ENCODE results near the gene TMEM43.

The TMEM43 gene

DNA sequence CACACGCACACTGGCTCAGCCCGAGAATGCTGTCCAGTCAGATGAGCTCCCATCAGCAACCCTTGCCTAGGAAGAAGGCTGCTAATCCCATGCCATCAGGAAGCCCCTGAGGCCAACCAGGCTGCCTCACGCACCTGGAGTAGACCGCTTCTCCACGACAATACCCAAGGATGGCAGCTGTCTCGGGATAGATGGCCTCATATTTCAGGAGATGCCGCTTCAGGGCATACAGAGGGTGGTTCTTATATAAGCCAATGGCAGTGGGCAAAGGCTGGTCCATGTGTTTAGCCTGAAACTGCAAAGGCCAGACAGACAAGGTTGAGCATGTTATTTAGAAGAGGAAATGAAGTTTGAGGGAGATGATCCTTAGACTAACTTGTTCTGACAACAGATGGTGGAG lies 31.3 kb downstream of the TMEM43 start:
- Histone ChIP-seq H3K4me3 (ENCODE audit: low read length) (no peak overlapping the region), H3K36me3 (ENCODE audit: control insufficient read depth, low read length) (peaks cover 84% of the 10 kb centered on the region), H3K27me3 (ENCODE audit: control insufficient read depth, low read length) (no peaks in the 10 kb centered on the region), H3K79me2 (ENCODE audit: control insufficient read depth, low read length) (0 out of 2 replicates have a peak, but pooled peaks cover 2% of the 10 kb centered on the region), H3K4me2 (ENCODE audit: low read length) (no peak overlapping the region), H3K27ac (ENCODE audit: low read depth, low read length) (no peak overlapping the region), H3F3A (ENCODE audit: control insufficient read depth, insufficient read depth) (no peaks in the 10 kb centered on the region), H4K20me1 (ENCODE audit: control insufficient read depth, insufficient read depth, low read depth, low read length) (no peaks in the 10 kb centered on the region), H3K9me3 (ENCODE audit: control insufficient read depth, insufficient read depth, low read length) (no peaks in the 10 kb centered on the region), H3K9me2 (replicated peaks; ENCODE audit: control insufficient read depth, low read length) (no peaks in the 10 kb centered on the region), H3K4me1 (ENCODE audit: control insufficient read depth, low read length) (no peaks in the 10 kb centered on the region)
- no peak for TF ChIP-seq EZH2phosphoT487 (IDR thresholded peaks at IDR 0.05; ENCODE audit: borderline replicate concordance, low read length)
- TF ChIP-seq, protein P1, sequence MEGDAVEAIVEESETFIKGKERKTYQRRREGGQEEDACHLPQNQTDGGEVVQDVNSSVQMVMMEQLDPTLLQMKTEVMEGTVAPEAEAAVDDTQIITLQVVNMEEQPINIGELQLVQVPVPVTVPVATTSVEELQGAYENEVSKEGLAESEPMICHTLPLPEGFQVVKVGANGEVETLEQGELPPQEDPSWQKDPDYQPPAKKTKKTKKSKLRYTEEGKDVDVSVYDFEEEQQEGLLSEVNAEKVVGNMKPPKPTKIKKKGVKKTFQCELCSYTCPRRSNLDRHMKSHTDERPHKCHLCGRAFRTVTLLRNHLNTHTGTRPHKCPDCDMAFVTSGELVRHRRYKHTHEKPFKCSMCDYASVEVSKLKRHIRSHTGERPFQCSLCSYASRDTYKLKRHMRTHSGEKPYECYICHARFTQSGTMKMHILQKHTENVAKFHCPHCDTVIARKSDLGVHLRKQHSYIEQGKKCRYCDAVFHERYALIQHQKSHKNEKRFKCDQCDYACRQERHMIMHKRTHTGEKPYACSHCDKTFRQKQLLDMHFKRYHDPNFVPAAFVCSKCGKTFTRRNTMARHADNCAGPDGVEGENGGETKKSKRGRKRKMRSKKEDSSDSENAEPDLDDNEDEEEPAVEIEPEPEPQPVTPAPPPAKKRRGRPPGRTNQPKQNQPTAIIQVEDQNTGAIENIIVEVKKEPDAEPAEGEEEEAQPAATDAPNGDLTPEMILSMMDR (IDR thresholded peaks at IDR 0.05; ENCODE audit: low read depth, low read length, poor library complexity, severe bottlenecking): no peak

DNA sequence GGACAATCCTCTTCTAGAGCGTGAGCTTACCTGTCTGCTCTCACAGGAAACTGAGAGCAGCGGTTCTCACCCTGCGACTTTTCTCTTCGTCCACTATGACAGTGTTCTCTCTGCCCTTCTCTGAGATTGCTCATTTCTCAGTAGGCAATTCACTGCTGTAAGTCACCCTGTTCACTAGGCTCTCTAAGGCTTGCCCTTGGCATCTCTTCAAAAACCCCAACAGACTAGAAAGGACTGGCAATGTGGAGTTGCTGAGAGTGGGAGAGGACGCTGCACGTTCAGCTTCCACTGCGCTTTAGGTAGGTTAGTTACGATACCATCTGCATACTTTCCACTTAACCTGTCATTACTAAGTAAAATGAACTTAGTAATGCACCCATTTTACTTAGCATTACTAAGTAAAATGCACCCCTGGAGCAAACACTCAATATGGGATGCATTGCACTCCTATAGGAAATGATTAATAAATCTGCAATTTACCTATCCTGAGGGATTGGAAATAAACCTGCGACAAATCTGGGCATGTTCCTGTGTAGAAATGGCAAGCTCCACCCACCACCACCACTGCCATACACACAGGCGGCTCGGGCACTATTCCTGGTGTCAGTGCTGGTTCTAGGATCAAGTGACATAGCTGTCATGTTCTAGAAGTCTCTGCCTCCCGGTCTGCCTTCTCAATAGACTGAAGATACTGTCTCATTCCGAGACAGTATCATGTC lies 32.1 kb downstream of the TMEM43 start:
- Histone ChIP-seq H3K4me2 (ENCODE audit: low read length) (no peak overlapping the region), H3F3A (ENCODE audit: control insufficient read depth, insufficient read depth) (no peaks in the 10 kb centered on the region), H3K79me2 (ENCODE audit: control insufficient read depth, low read length) (0 out of 2 replicates have a peak, but pooled peaks cover 2% of the 10 kb centered on the region), H3K27me3 (ENCODE audit: control insufficient read depth, low read length) (no peaks in the 10 kb centered on the region), H3K9me2 (replicated peaks; ENCODE audit: control insufficient read depth, low read length) (no peaks in the 10 kb centered on the region), H3K4me3 (ENCODE audit: low read length) (no peak overlapping the region), H4K20me1 (ENCODE audit: control insufficient read depth, insufficient read depth, low read depth, low read length) (no peaks in the 10 kb centered on the region), H3K27ac (ENCODE audit: low read depth, low read length) (no peak overlapping the region), H3K36me3 (ENCODE audit: control insufficient read depth, low read length) (peaks cover 85% of the 10 kb centered on the region), H3K9me3 (ENCODE audit: control insufficient read depth, insufficient read depth, low read length) (peaks cover 5% of the 10 kb centered on the region), H3K4me1 (ENCODE audit: control insufficient read depth, low read length) (no peaks in the 10 kb centered on the region)
- no peak for TF ChIP-seq EZH2phosphoT487 (IDR thresholded peaks at IDR 0.05; ENCODE audit: borderline replicate concordance, low read length)
- TF ChIP-seq, protein P1 (IDR thresholded peaks at IDR 0.05; ENCODE audit: low read depth, low read length, poor library complexity, severe bottlenecking): no peak

DNA sequence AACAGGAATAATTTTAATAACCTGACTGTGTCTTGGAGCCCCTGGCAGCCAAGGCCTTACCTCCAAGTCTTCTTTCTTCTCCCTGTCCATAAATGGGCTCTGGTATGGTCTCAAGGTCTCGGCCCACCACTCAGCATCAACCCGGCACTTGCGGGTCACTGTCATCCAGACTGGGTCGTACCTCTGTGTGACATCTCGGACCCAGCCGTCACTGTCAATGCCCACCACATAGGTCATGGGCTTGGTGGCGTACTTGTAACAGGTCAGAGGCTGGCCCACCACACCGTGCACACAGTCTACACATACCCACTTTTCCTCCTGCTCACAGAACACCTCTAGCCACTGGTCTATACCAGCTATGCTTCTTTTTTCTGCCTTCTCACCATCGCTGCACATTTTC lies 33.1 kb downstream of the TMEM43 start:
- peaks cover 4% of the 10 kb centered on the region; the same call in 1 of the 2 replicates for H3K79me2 ChIP-seq (ENCODE audit: control insufficient read depth, low read length)
- peaks cover 87% of the 10 kb centered on the region for H3K36me3 ChIP-seq (ENCODE audit: control insufficient read depth, low read length)
- no peak for TF ChIP-seq EZH2phosphoT487 (IDR thresholded peaks at IDR 0.05; ENCODE audit: borderline replicate concordance, low read length)
- TF ChIP-seq, protein P1 (IDR thresholded peaks at IDR 0.05; ENCODE audit: low read depth, low read length, poor library complexity, severe bottlenecking): no peak

More for the DNA sequence above, 33.1 kb downstream of the TMEM43 start:
- H4K20me1 ChIP-seq (ENCODE audit: control insufficient read depth, insufficient read depth, low read depth, low read length): no peaks in the 10 kb centered on the region
- H3K27ac ChIP-seq (ENCODE audit: low read depth, low read length): no peak overlapping the region
- H3K9me2 ChIP-seq (replicated peaks; ENCODE audit: control insufficient read depth, low read length): no peaks in the 10 kb centered on the region
- H3K4me2 ChIP-seq (ENCODE audit: low read length): no peak overlapping the region
- H3K4me1 ChIP-seq (ENCODE audit: control insufficient read depth, low read length): no peaks in the 10 kb centered on the region
- no peaks in the 10 kb centered on the region for H3K27me3 ChIP-seq (ENCODE audit: control insufficient read depth, low read length)
- no peaks in the 10 kb centered on the region for H3F3A ChIP-seq (ENCODE audit: control insufficient read depth, insufficient read depth)
- H3K9me3 ChIP-seq (ENCODE audit: control insufficient read depth, insufficient read depth, low read length): peaks cover 14% of the 10 kb centered on the region
- H3K4me3 ChIP-seq (ENCODE audit: low read length): no peak overlapping the region

Measured in DOHH2 (cell line).